ENCODE data around the gene ABCB9.
"Not testable (repeated sequence)": the region's sequence is repeated elsewhere in the genome, so short reads cannot be mapped to it uniquely, and the experiment has no call there.

Gene ABCB9

DNA sequence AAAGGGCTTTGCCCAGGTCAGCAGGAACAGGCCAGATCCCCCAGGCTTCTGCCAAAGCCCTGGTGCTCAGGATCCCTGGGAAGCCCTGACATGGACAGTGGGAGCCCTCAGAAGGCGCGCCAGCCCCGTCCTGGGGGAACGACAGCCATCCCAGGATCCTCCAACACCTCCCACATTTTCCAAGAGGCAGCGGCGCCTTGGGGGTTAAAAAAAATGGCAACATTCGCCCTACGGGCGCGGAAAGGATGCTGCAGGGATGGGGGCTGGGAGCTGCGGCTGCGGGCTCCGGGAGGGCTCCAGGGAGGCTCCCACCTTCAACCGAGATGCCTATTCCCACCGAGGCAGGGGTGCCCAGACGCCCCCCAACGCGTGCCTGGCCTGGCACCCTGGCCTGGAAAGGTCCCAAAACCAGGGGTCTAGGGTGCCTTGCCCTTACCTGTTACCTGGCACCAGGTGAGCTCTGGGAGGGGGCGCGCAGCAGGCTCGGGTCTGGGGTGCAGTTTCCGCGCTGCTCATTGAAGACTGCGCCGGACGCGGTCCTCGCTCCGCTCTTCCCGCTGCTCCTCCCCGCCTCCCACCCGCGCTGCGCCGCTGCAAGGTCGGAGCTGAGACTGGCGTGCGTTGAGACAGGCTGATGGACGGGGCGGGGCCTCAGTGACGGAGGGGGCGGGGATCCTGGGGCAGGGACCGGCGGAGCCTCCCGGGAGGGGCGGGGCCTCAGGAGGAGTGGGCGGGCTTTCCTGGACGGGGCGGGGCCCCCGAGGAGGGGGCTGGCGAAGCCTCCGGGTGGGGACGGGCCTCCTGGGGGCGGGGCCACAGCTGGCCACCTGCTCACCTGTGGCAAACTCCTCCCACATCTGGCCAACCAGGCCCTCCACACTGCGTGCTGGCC is at the start of gene ABCB9:
TSS of gene ABCB9 (minus strand) at position 613 of the 892 bp plus-strand sequence. CDS start 6,228 bp downstream, outside the sequence.
- DNase-seq (ENCODE audit: low read depth) = peak; percentile 94
- peak within 1 kb of the TSS; percentile 83 for H3K4me3 ChIP-seq (ENCODE audit: low read depth, low read length)
- TF ChIP-seq, protein P1, sequence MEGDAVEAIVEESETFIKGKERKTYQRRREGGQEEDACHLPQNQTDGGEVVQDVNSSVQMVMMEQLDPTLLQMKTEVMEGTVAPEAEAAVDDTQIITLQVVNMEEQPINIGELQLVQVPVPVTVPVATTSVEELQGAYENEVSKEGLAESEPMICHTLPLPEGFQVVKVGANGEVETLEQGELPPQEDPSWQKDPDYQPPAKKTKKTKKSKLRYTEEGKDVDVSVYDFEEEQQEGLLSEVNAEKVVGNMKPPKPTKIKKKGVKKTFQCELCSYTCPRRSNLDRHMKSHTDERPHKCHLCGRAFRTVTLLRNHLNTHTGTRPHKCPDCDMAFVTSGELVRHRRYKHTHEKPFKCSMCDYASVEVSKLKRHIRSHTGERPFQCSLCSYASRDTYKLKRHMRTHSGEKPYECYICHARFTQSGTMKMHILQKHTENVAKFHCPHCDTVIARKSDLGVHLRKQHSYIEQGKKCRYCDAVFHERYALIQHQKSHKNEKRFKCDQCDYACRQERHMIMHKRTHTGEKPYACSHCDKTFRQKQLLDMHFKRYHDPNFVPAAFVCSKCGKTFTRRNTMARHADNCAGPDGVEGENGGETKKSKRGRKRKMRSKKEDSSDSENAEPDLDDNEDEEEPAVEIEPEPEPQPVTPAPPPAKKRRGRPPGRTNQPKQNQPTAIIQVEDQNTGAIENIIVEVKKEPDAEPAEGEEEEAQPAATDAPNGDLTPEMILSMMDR (conservative IDR thresholded peaks at IDR 0.05; ENCODE audit: low read depth, low read length) = peak; percentile 10

DNA sequence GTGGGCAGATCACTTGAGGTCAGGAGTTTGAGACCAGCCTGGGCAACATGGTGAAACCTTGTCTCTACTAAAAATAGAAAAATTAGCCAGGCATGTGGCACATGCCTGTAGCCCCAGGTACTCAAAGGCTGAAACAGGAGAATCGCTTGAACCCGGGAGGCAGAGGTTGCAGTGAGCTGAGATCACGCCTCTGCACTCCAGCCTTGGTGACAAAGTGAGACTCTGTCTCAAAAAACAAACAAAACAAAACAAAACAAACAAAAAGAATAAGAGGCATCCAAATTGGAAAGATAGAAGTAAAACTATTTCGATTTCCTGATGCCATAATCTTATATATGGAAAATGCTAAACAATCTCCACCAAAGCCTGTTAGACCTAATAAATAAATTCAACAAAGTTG is 48.2 kb upstream of the ABCB9 start:
- not testable (repeated sequence) for H3K4me3 ChIP-seq (ENCODE audit: low read depth, low read length); DNase-seq (ENCODE audit: low read depth)

DNA sequence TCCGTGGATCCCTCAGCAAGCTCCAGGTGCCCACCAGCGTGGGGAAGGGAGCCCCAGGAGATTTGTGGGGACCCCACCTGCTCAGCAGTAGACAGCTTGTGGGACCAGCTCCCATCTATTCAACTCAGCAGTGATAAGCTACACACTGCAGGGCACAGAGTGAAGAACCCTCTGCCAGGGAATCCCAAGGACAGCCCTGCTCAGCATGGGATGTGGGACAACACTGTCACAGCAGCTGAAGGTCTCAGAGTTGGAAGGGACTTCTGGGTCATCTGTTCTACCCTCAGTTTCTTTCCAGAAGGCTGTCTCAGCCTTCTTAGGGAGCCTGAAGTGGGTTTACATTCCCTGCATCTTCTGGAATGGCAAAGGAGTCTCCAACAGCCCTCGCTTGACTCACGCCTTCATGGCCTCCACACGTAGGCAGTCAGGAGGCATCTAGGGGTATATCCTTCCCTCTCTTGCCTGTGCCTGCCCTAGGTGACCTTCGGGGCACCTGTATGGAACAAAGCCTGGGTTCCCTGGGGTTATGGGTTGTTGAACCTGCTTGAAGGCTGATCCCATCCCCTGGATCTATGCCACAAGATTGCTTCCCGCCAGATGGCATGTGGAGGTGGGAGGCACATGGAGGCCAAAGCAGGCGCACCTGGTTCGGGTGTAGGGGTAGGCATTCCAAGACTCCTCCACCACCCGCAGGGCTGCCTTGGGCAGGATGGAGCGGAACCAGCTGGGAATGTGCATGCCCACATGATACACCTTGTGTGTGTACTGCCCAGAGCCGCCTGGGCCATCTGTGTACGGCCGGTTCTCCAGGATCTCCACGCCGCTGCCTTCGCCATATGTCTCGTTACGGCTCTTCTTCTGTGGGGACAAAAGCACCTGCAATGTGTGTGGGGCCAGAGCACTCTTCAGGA is 47.2 kb upstream of the ABCB9 start:
- TF ChIP-seq, protein P1 (conservative IDR thresholded peaks at IDR 0.05; ENCODE audit: low read depth, low read length) = no peak
- H3K4me3 ChIP-seq (ENCODE audit: low read depth, low read length) = no peak overlapping the region
- no peak for DNase-seq (ENCODE audit: low read depth)

DNA sequence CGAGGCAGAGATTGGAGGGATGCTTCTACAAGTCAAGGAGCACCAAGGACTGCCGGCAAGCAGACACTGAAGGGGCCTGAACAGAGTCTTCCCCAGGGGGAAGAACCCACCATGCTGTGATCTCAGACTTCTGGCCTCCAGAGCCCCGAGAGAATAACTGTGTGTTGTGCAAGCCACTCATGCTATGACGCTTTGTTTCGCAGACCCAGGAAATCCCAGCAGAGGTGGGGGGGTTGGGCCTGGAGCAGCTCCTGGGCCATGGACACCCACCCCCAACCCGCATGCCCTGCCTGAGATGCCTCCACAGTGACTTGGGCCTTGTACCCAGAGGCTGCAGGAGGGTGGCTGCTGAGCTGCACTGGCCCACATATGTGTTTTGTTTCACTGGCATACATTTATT is 45.4 kb upstream of the ABCB9 start:
- peak; percentile 51 for DNase-seq (ENCODE audit: low read depth)
- TF ChIP-seq, protein P1 (conservative IDR thresholded peaks at IDR 0.05; ENCODE audit: low read depth, low read length) = no peak
- H3K4me3 ChIP-seq (ENCODE audit: low read depth, low read length) = no peak overlapping the region

DNA sequence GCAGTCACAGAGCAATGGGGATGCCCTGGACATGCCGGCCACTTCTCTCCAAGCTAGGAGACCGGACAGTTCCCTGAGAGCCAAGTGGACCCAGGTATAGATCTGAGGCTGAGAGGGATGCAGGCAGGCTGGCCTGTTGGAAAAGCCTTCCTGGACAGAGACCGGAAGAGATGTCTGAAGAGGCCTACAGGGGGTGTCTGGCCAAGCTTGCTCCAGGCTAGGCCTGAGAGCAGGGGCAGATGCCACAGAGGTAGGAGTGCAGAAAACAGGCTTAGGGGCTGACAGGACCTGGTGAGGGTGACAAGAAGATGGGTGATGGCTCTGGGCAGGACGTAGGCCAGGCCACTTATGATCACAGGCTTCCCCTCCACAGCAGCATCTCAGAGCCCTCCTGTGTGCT is 44.4 kb upstream of the ABCB9 start:
- TF ChIP-seq, protein P1 (conservative IDR thresholded peaks at IDR 0.05; ENCODE audit: low read depth, low read length) = peak; percentile 16
- DNase-seq (ENCODE audit: low read depth) = peak; percentile 5
- H3K4me3 ChIP-seq (ENCODE audit: low read depth, low read length) = no peak overlapping the region

DNA sequence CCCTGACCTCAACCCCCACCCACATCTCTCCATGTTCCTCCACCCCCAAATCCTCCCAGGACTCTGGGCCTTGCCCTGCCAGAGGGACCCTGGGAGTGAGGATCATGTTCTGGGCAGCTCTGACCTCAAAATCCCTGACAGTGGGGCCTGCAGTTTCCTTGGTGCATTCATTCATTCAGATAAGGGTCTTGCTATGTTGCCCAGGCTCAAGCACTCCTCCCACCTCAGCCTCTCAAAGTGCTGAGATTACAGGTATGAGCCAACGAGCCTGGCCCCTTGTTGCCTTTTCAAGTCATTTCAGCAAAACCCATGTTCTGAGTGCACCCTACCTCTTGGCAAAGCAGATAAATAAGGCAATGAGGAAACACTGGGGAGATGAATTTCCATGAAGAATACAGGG is 43.8 kb upstream of the ABCB9 start:
- TF ChIP-seq, protein P1 (conservative IDR thresholded peaks at IDR 0.05; ENCODE audit: low read depth, low read length) = no peak
- DNase-seq (ENCODE audit: low read depth) = no peak
- H3K4me3 ChIP-seq (ENCODE audit: low read depth, low read length) = no peak overlapping the region

DNA sequence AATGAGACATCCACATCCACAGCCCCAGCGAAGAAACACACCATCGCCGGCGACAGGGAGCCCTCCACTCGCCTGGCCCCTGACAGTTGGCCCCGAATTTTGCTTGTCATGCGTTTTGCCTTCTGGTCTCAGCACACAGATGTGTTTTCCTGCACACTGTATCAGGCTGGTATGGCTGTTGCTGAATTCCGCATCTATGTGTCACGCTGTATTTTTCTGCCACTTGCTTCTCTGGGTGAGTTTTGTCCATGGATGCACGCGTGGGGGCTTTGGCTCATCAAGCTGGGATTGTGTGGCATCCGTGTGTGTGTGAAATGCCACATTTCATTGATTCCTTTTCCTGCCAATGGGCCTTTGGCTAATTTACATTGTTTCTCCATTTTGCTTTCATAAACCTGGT is 40.7 kb upstream of the ABCB9 start:
- TF ChIP-seq, protein P1 (conservative IDR thresholded peaks at IDR 0.05; ENCODE audit: low read depth, low read length) = no peak
- H3K4me3 ChIP-seq (ENCODE audit: low read depth, low read length) = no peak overlapping the region
- DNase-seq (ENCODE audit: low read depth) = peak; percentile 10
